GM23338 (cell line): ENCODE measurements around the gene LARGE1. TPM values are rescaled to one million over a fixed set of nuclear protein-coding genes. Genes with fewer than 3 reads are reported as not detected.

Source experiments
- ATAC-seq: fragments of 200-7000 bp; cut with Tn5 transposase; 3 replicates; pipeline ENCODE4 v1.9.1; 2020
- DNase-seq: peaks from one replicate; pipeline ENCODE4 v3.0.0-alpha.2; 2015; ENCODE audit warnings: low spot score
- H2AFZ ChIP-seq: fragments of 200-600 bp; sonication (generic); 2 replicates; pipeline ENCODE4 v1.8.0; 2016; ENCODE audit warnings: antibody characterized with exemption, mild to moderate bottlenecking, moderate library complexity
- H3F3A ChIP-seq: fragments of 200-600 bp; sonication (generic); replicated peaks from 2 replicates; pipeline ENCODE4 v1.8.0; 2017; ENCODE audit warnings: antibody characterized with exemption, mixed run types, low read depth
- H3K27ac ChIP-seq: fragments of 200-600 bp; sonication (generic); 2 replicates; pipeline ENCODE4 v1.6.1; 2016; ENCODE audit warnings: low read depth
- H3K27me3 ChIP-seq: fragments of 200-600 bp; sonication (generic); 2 replicates; pipeline ENCODE4 v1.8.0; 2016; ENCODE audit warnings: mild to moderate bottlenecking, mixed run types, moderate library complexity; ENCODE audit not compliant: insufficient read depth
- H3K36me3 ChIP-seq: fragments of 200-600 bp; sonication (generic); 2 replicates; pipeline ENCODE4 v1.8.0; 2016; ENCODE audit warnings: mild to moderate bottlenecking; ENCODE audit not compliant: insufficient read depth
- H3K4me1 ChIP-seq: fragments of 200-600 bp; sonication (generic); 2 replicates; pipeline ENCODE4 v1.8.0; 2016; ENCODE audit warnings: mild to moderate bottlenecking, moderate library complexity; ENCODE audit not compliant: insufficient read depth
- H3K4me2 ChIP-seq: fragments of 200-600 bp; sonication (generic); 2 replicates; pipeline ENCODE4 v1.7.1; 2017; ENCODE audit warnings: mixed run types
- H3K4me3 ChIP-seq: fragments of 200-600 bp; sonication (generic); 2 replicates; pipeline ENCODE4 v1.6.1; 2016; ENCODE audit warnings: mixed run types
- H3K79me2 ChIP-seq: fragments of 200-600 bp; sonication (generic); replicated peaks from 2 replicates; pipeline ENCODE4 v1.8.0; 2017; ENCODE audit warnings: mild to moderate bottlenecking; ENCODE audit not compliant: insufficient read depth
- H3K9me2 ChIP-seq: fragments of 200-600 bp; sonication (generic); 2 replicates; pipeline ENCODE4 v1.8.0; 2017; ENCODE audit not compliant: insufficient read depth
- H4K20me1 ChIP-seq: fragments of 200-600 bp; sonication (generic); replicated peaks from 2 replicates; pipeline ENCODE4 v1.8.0; 2017; ENCODE audit warnings: mild to moderate bottlenecking; ENCODE audit not compliant: insufficient read depth
- H3K27ac Mint-ChIP-seq: 2 replicates; pipeline ENCODE4 v1.8.0; 2020; ENCODE audit warnings: inconsistent platforms, mild to moderate bottlenecking, moderate library complexity, mixed read lengths
- H3K27me3 Mint-ChIP-seq: 3 replicates; pipeline ENCODE4 v1.8.0; 2022; ENCODE audit warnings: low read depth, mild to moderate bottlenecking, moderate library complexity, mixed read lengths, inconsistent platforms; ENCODE audit not compliant: insufficient read depth, poor library complexity
- H3K36me3 Mint-ChIP-seq: 3 replicates; pipeline ENCODE4 v1.8.0; 2021; ENCODE audit warnings: low read depth, mild to moderate bottlenecking, inconsistent platforms, moderate library complexity, mixed read lengths
- H3K4me1 Mint-ChIP-seq: 3 replicates; pipeline ENCODE4 v1.8.0; 2020; ENCODE audit warnings: mild to moderate bottlenecking, inconsistent platforms, mixed read lengths
- H3K4me3 Mint-ChIP-seq: 3 replicates; pipeline ENCODE4 v1.8.0; 2021; ENCODE audit warnings: moderate library complexity, mild to moderate bottlenecking, inconsistent platforms, mixed read lengths
- H3K9me3 Mint-ChIP-seq: 3 replicates; pipeline ENCODE4 v1.8.0; 2020; ENCODE audit warnings: moderate library complexity, mild to moderate bottlenecking, inconsistent platforms, mixed read lengths
- CREB1 ChIP-seq: fragments of 250-450 bp; sonication (Bioruptor Pico); IDR thresholded peaks from 2 replicates; pipeline ENCODE4 v1.5.0; 2020; ENCODE audit warnings: low read depth, mild to moderate bottlenecking, moderate library complexity
- CTCF ChIP-seq, 2 experiments: fragments of 200-600 bp in 1 of 2; sonication (generic) in 1 of 2; conservative IDR thresholded peaks; 2 replicates each; pipeline versions ENCODE4 v1.5.1 to v1.6.1; 2016 to 2017; ENCODE audit warnings: antibody characterized with exemption in 2 of 2, low read depth in 2 of 2, mild to moderate bottlenecking in 2 of 2, moderate library complexity in 1 of 2
- ETS1 ChIP-seq: IDR thresholded peaks from 2 replicates; pipeline ENCODE4 v1.6.1; 2016; ENCODE audit warnings: antibody characterized with exemption
- EZH2 ChIP-seq: fragments of 200-600 bp; sonication (generic); IDR thresholded peaks from one replicate; pipeline ENCODE4 v1.8.0; 2017; ENCODE audit warnings: antibody characterized with exemption, mild to moderate bottlenecking, low read depth; ENCODE audit not compliant: unreplicated experiment
- EZH2phosphoT487 ChIP-seq: fragments of 200-600 bp; sonication (generic); IDR thresholded peaks from one replicate; pipeline ENCODE4 v1.8.1; 2018; ENCODE audit warnings: antibody characterized with exemption; ENCODE audit not compliant: unreplicated experiment
- JUNB ChIP-seq: IDR thresholded peaks from one replicate; pipeline ENCODE4 v1.6.1; 2016; ENCODE audit warnings: antibody characterized with exemption; ENCODE audit not compliant: unreplicated experiment
- NANOG ChIP-seq: IDR thresholded peaks from 2 replicates; pipeline ENCODE4 v1.6.1; 2016; ENCODE audit warnings: antibody characterized with exemption, borderline replicate concordance
- STAT1 ChIP-seq: IDR thresholded peaks from one replicate; pipeline ENCODE4 v1.6.1; 2016; ENCODE audit warnings: antibody characterized with exemption; ENCODE audit not compliant: unreplicated experiment
- ZNF114 ChIP-seq: fragments of 250-450 bp; sonication (Bioruptor Pico); IDR thresholded peaks from 2 replicates; pipeline ENCODE4 v1.5.0; 2020; ENCODE audit warnings: mild to moderate bottlenecking, moderate library complexity
- polyA plus RNA-seq: library from polyadenylated mRNA; unstranded; fragments of >200 nt; fragmentation: Nextera tagmentation; extraction: Ambion mirVana; gene quantifications from 2 replicates; pipeline ENCODE4 v1.2.1, GENCODE V29; 2016
- total RNA-seq: library from RNA; depleted of rRNA; stranded (reverse); fragments of >200 nt; shearing (Covaris generic); gene quantifications from 2 replicates; pipeline ENCODE4 v1.2.3, GENCODE V29; 2014

Gene LARGE1
- total and polyA plus RNA-seq, 2 experiments from 2014 or later = 12.8 to 75.6 TPM

GRCh38 chr22:33487041-33487716 is 433.1 kb downstream of the LARGE1 start (continued):
- TF ChIP-seq ETS1 = no peak
- no peak for TF ChIP-seq CREB1 (CRISPR knock-in tag)
- TF ChIP-seq JUNB = no peak
- no peak for TF ChIP-seq ZNF114
- TF ChIP-seq CTCF (conservative IDR thresholded peaks at IDR 0.05; ENCODE audit: low read depth in 2 of 2) = no peak
- TF ChIP-seq STAT1 = no peak
- no peak for TF ChIP-seq EZH2
- no peak for TF ChIP-seq NANOG
- no peak for TF ChIP-seq EZH2phosphoT487

DNA sequence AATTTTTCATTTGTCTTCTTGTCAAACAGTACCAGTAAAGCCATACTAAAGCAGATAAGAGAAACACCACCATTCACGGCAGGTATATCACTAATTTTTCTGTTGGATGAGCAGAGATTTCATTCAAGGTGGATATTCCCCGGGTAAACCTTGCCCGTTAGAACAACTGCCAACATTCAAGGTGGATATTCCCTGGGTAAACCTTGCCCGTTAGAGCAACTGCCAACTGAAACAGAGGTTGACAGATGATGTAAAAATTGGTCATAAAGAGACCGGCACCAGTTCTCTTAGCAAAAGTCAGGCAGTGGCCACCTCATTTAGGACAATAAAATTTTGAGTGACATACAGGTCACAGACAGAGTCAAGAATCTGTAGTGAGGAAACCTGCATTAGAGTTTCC is 438.7 kb downstream of the LARGE1 start:
- H3K4me3 Mint-ChIP-seq = no peak overlapping the region
- H3K36me3 ChIP-seq = no peaks in the 10 kb centered on the region

More for the DNA sequence above, 438.7 kb downstream of the LARGE1 start:
- H3K27me3 Mint-ChIP-seq = no peaks in the 10 kb centered on the region
- peaks cover 35% of the 10 kb centered on the region for H3K4me1 Mint-ChIP-seq
- DNase-seq (no peak), ATAC-seq (no peak)
- H3K27me3 ChIP-seq = no peaks in the 10 kb centered on the region
- H3K9me3 Mint-ChIP-seq = no peaks in the 10 kb centered on the region
- H4K20me1 ChIP-seq = peaks cover 19% of the 10 kb centered on the region
- no peak for TF ChIP-seq ZNF114
- no peak for TF ChIP-seq STAT1
- no peak for TF ChIP-seq EZH2
- TF ChIP-seq NANOG = no peak
- no peaks in the 10 kb centered on the region for H3K9me2 ChIP-seq
- no peak overlapping the region for H3K27ac Mint-ChIP-seq
- no peak overlapping the region for H3K27ac ChIP-seq
- no peaks in the 10 kb centered on the region for H3F3A ChIP-seq
- H3K79me2 ChIP-seq = peaks cover 6% of the 10 kb centered on the region; the same call in 1 of the 2 replicates
- no peak overlapping the region for H2AFZ ChIP-seq
- H3K36me3 Mint-ChIP-seq = no peaks in the 10 kb centered on the region
- no peak overlapping the region for H3K4me3 ChIP-seq
- no peak overlapping the region for H3K4me2 ChIP-seq
- peaks cover 19% of the 10 kb centered on the region for H3K4me1 ChIP-seq
